ENCODE data around the gene DDX60.

The DDX60 gene

DNA sequence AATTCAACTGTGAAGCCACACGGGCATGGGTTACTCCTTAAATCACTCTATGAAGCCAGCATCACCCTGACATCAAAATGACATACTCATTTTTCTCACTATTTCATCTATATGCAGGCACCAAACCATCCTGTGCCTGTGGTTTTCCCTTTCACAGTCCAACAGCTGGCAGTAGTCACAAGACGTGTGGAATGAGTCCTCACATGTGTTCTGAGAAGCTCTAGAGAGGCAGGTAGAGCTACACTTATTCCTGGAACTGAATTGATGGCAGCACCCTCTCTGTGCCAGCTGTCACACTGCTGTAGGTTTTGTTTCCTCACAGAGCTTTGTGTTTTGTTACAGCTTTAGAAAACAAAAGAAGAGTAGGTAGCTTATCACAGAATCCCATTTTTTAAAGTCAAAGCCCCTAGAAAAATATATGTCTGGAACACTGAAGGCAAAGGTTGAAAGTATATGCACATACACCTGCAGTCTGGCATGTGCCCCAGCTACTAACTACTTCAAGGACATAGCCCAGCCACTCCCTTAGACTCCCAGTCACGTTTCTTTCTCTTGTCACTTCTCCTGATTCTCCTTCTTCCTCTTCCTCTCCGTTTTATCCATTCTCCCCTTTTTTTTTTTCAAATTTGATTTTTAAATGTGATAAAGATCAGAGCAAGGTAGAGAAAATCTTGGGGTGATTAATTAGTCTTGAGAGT, 119.1 kb downstream of the DDX60 start:
- no peak for DNase-seq

DNA sequence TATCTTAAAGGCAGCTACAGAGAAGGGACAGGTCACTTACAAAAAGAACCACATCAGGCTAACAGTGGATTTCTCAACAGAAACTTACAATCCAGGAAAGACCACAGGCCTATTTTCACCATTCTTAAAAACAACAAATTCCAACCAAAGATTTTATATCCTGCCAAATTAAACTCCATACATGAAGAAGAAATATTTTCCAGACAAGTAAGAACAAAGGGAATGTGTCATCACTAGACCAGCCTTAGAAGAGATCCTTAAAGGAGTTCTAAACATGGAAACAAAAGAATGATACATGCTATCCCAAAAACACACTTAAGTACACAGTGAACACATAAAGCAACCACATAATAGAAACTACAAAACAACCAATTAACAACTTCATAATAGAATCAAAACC, 120.6 kb downstream of the DDX60 start:
- DNase-seq, result no peak

DNA sequence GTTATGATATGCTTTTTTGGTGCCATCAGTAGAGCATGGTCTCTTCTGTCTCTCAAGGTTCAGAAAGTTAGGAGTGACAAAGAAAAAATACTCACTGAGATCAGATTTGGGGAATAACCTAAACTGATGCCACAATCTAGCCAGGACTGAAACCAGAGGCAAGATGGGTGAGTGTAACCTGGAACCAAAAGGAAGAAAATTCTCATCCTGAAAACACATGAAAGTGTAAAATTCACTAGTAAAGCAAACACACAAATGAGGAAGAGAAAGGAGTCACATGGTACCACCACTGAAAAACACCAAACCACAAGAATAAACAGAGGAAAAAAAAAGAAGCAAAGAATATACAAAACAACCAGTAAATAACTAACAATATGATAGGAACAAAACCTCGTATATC, 129.8 kb downstream of the DDX60 start:
- no peak for DNase-seq

GRCh38 chr4:168183717-168184571, 134.6 kb downstream of the DDX60 start:
- no peak for DNase-seq

GRCh38 chr4:168177546-168178149, 140.9 kb downstream of the DDX60 start:
- no peak for DNase-seq

GRCh38 chr4:168174308-168174707, 144.2 kb downstream of the DDX60 start:
- no peak for DNase-seq

DNA sequence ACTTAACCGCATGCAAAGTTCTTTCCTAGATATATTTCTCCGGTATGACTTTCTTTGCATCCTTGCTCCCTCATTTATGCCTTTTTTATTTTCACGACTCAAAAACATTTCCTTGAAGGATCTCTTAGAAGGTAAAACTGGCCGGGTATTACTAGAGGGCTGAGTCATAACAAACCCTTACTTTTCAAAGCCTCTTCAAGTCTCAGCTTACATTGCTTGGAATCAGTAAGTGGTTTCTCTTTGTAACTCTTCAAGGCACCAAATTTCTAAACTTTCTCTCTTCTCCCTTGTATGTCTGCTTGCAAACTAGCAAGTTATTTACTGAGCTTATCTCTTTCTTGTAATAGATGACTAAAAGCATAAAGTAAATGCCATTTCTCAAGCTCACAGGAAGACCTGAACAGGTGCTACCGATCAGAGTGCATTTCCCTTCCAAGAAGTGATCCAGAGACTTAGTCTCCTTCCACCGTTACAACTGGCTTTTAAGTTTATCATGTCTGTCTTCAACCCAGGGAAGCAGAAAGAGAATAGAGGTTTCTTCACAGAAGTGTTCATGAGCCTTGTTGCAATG, 150.8 kb downstream of the DDX60 start:
- no peak for DNase-seq

Data from activated T-cell treated with anti-CD3 and anti-CD28 coated beads, Interleukin-2, amount 50 U/mL, for 1 hour (primary cell).